Psoas muscle (tissue), 8 donors: ENCODE data around the gene DUSP8. TPM values are rescaled to one million over a fixed set of nuclear protein-coding genes. Genes with fewer than 3 reads are reported as not detected.
A peak's percentile ranks its signal among the peaks of the same experiment; 100 is the strongest.

ENCODE experiments used
- ATAC-seq, 4 donors: fragments of 200-7000 bp; cut with Tn5 transposase; one replicate each; pipeline ENCODE4 v1.9.1; 2020; ENCODE audit warnings: moderate library complexity in 3 of 4, mild to moderate bottlenecking in 2 of 4
- DNase-seq, 2 donors: peaks; one replicate each; pipeline ENCODE4 v3.0.0-alpha.2; 2020
- H3K27ac ChIP-seq: fragments of 200-600 bp; one replicate; pipeline ENCODE4 v1.8.0; 2022
- H3K27me3 ChIP-seq, 3 donors: fragments of 200-600 bp in 1 of 3; one replicate each; pipeline versions ENCODE4 v1.6.1 to v1.8.0; 2013 to 2022; ENCODE audit warnings: low read length in 2 of 3, mild to moderate bottlenecking in 2 of 3, moderate library complexity in 1 of 3; ENCODE audit not compliant: insufficient read depth in 3 of 3
- H3K36me3 ChIP-seq, 2 donors: fragments of 200-600 bp in 1 of 2; one replicate each; pipeline versions ENCODE4 v1.6.1 to v1.8.0; 2013 to 2022; ENCODE audit warnings: low read depth in 1 of 2, mild to moderate bottlenecking in 1 of 2, moderate library complexity in 1 of 2; ENCODE audit not compliant: insufficient read depth in 1 of 2
- H3K4me1 ChIP-seq: fragments of 200-600 bp; one replicate; pipeline ENCODE4 v1.8.0; 2022
- H3K4me3 ChIP-seq: fragments of 200-600 bp; one replicate; pipeline ENCODE4 v1.8.0; 2022; ENCODE audit warnings: mild to moderate bottlenecking
- H3K9me3 ChIP-seq: fragments of 200-600 bp; one replicate; pipeline ENCODE4 v1.8.0; 2022
- CTCF ChIP-seq: fragments of 200-600 bp; IDR thresholded peaks from one replicate; pipeline ENCODE4 v1.8.0; 2022; ENCODE audit warnings: antibody characterized with exemption
- WGBS, 3 donors: extraction: QIAGEN DNeasy Blood & Tissue Kit; methylation state at CpG; one replicate each; pipeline versions ENCODE4 v1.1.6 to v1.1.7; 2013; 5-methylcytosine and 5-hydroxymethylcytosine counted together
- intact Hi-C, 2 donors: fragments of 100-400 bp; cut with DNase I; formaldehyde crosslinking; loops; one replicate each; pipeline versions ENCODE4 v1.11.0 to v1.14.2; 2022
- polyA plus RNA-seq, 3 donors: library from polyadenylated mRNA; stranded (reverse); fragments of 200-250 nt; gene quantifications; one replicate each; pipeline ENCODE4 v1.2.3, GENCODE V29; 2013
- total RNA-seq, 4 donors: library from RNA; stranded (reverse); fragmentation: NEBNext Ultra II Directional in 2 of 4; extraction: Animal tissue kit (Norgen Biotek cat#: 25700) in 2 of 4; gene quantifications; one replicate each; pipeline versions ENCODE4 v1.2.1 to v1.2.4, GENCODE V29; 2021 to 2023
- donor health status: healthy with polysubstance abuse.
- donor health status: DM: no; HTN: no; CAD: no; lungs with moderate emphysema.
- donor health status: Bipolar disorder and iron deficiency.
- donor health status: healthy.
- donor health status: DM: yes; HTN: yes; CAD: no.
- donor health status: DM: no; HTN: no; CAD: no.
- donor health status: DM: no; HTN: no; CAD: no.
- donor health status: DM: yes; HTN: yes; CAD: no.

The DUSP8 gene
- total and polyA plus RNA-seq, 7 donors: 1.0 to 15.2 (median 9.9) TPM

- Histone ChIP-seq H3K4me1 (peaks cover 68% of the 10 kb centered on the region), H3K27ac (no peak overlapping the region), H3K36me3 (no peaks in the 10 kb centered on the region), H3K27me3 (no peaks in the 10 kb centered on the region), H3K4me3 (no peak overlapping the region), H3K9me3 (no peaks in the 10 kb centered on the region)
- DNase-seq (peak in 1 of 2 donors; percentile 76), ATAC-seq (peak in 3 of 4 donors; percentile 30 to 52 (median 35))
- 43 to 49% (median 48%) methylated on average over 21 of the region's 21 CpGs for WGBS, 3 donors
- intact Hi-C loops: loop anchor here in 1 of 2 donors (10.0 kb wide), 1 partner anchor 233 kb away; no protein-coding TSS in a partner anchor
- TF ChIP-seq CTCF: no peak
Observed at GRCh38 chr11:1507381-1508140, 64.5 kb downstream of the DUSP8 start.

GRCh38 chr11:1506981-1507380 is 65.1 kb downstream of the DUSP8 start:
- intact Hi-C loops: loop anchor here in 1 of 2 donors (10.0 kb wide), 1 partner anchor 232 kb away; no protein-coding TSS in a partner anchor
- no peak for TF ChIP-seq CTCF
- Histone ChIP-seq H3K4me1 (peaks cover 73% of the 10 kb centered on the region), H3K9me3 (no peaks in the 10 kb centered on the region), H3K36me3 (no peaks in the 10 kb centered on the region), H3K27ac (no peak overlapping the region), H3K27me3 (no peaks in the 10 kb centered on the region), H3K4me3 (no peak overlapping the region)
- DNase-seq (peak in 1 of 2 donors; percentile 44), ATAC-seq (no peak)
- WGBS, 3 donors: 54 to 59% (median 58%) methylated on average over 9 of the region's 9 CpGs

- intact Hi-C loops: loop anchor here in 1 of 2 donors (10.0 kb wide), 1 partner anchor 231 kb away; no protein-coding TSS in a partner anchor
Observed at GRCh38 chr11:1505480-1505879, 66.6 kb downstream of the DUSP8 start.

GRCh38 chr11:1504581-1505290 is 67.3 kb downstream of the DUSP8 start:
- intact Hi-C loops: loop anchor here in 1 of 2 donors (10.0 kb wide), 1 partner anchor 230 kb away; no protein-coding TSS in a partner anchor
- no peaks in the 10 kb centered on the region for H3K9me3 ChIP-seq
- H3K27ac ChIP-seq: peak overlapping the region; percentile 39
- H3K4me3 ChIP-seq: no peak overlapping the region
- DNase-seq (peak in 1 of 2 donors; percentile 43), ATAC-seq (no peak)
- no peaks in the 10 kb centered on the region for H3K36me3 ChIP-seq
- H3K4me1 ChIP-seq: peaks cover 83% of the 10 kb centered on the region
- TF ChIP-seq CTCF: no peak
- 85 to 95% (median 88%) methylated on average over 28 of the region's 28 CpGs for WGBS, 3 donors
- no peaks in the 10 kb centered on the region for H3K27me3 ChIP-seq

More at GRCh38 chr11:1505480-1505879, 66.6 kb downstream of the DUSP8 start:
- Histone ChIP-seq H3K4me3 (no peak overlapping the region), H3K4me1 (peaks cover 84% of the 10 kb centered on the region), H3K27ac (no peak overlapping the region), H3K27me3 (no peaks in the 10 kb centered on the region), H3K9me3 (no peaks in the 10 kb centered on the region), H3K36me3 (no peaks in the 10 kb centered on the region)
- DNase-seq (peak in 1 of 2 donors; percentile 21), ATAC-seq (no peak)
- TF ChIP-seq CTCF: no peak
- WGBS, 3 donors: 88 to 90% (median 89%) methylated on average over 11 of the region's 11 CpGs
